K562 (cell line): Measurements from ENCODE around the gene OSGEP. TPM values are rescaled to one million over a fixed set of nuclear protein-coding genes. Genes with fewer than 3 reads are reported as not detected.

ENCODE experiments used
- ATF4 ChIP-seq: fragments of 450-650 bp; formaldehyde crosslinking; IDR thresholded peaks from 2 replicates; pipeline ENCODE4 v1.4.0; 2022; ENCODE audit warnings: mild to moderate bottlenecking, moderate library complexity
- CEBPG ChIP-seq, 3 experiments: fragments of 200-800 bp in 1 of 3; sonication (Bioruptor generic) in 1 of 3; sonication (generic) in 1 of 3; formaldehyde crosslinking in 1 of 3; IDR thresholded peaks in 2 of 3; conservative IDR thresholded peaks in 1 of 3; 2 replicates each; pipeline versions ENCODE4 v1.6.1 to v1.8.0; 2016 to 2022; ENCODE audit warnings: missing compliant biosample characterization in 2 of 3, missing genetic modification characterization in 2 of 3, mild to moderate bottlenecking in 1 of 3, missing genetic modification reagents in 1 of 3
- CTBP1 ChIP-seq: fragments of 450-650 bp; IDR thresholded peaks from 2 replicates; pipeline ENCODE4 v1.6.1; 2016; ENCODE audit warnings: borderline replicate concordance
- ESRRA ChIP-seq: fragments of 450-650 bp; IDR thresholded peaks from 2 replicates; pipeline ENCODE4 v1.6.1; 2014; ENCODE audit warnings: low read depth, mild to moderate bottlenecking, moderate library complexity, borderline replicate concordance
- FIP1L1 ChIP-seq: fragments of 200-400 bp; formaldehyde crosslinking; IDR thresholded peaks from 2 replicates; pipeline ENCODE4 v1.6.1; 2018; ENCODE audit warnings: mild to moderate bottlenecking, low read depth, low read length; ENCODE audit not compliant: poor library complexity, severe bottlenecking
- FOXJ3 ChIP-seq: sonication (generic); formaldehyde crosslinking; IDR thresholded peaks from 2 replicates; pipeline ENCODE4 v1.4.0; 2020; ENCODE audit warnings: mild to moderate bottlenecking, missing genetic modification reagents
- MCM7 ChIP-seq, 2 experiments: fragments of 450-650 bp; IDR thresholded peaks; 2 replicates each; pipeline ENCODE4 v1.6.1; 2016 to 2018
- NEUROD1 ChIP-seq: fragments of 150-350 bp; IDR thresholded peaks from 2 replicates; pipeline ENCODE4 v1.6.1; 2014; ENCODE audit warnings: borderline replicate concordance, low read length, low read depth; ENCODE audit not compliant: partially characterized antibody
- NR3C1 ChIP-seq: sonication (generic); formaldehyde crosslinking; IDR thresholded peaks from 2 replicates; pipeline ENCODE4 v1.8.1; 2022; ENCODE audit warnings: missing genetic modification reagents
- PCBP2 ChIP-seq: fragments of 200-400 bp; formaldehyde crosslinking; IDR thresholded peaks from 2 replicates; pipeline ENCODE4 v1.6.1; 2018; ENCODE audit warnings: low read length, low read depth, mild to moderate bottlenecking, moderate library complexity; ENCODE audit not compliant: poor library complexity, severe bottlenecking
- PURB ChIP-seq: sonication (generic); formaldehyde crosslinking; IDR thresholded peaks from 2 replicates; pipeline ENCODE4 v1.9.0; 2021; ENCODE audit warnings: low read depth, mild to moderate bottlenecking, missing genetic modification reagents
- SAFB2 ChIP-seq: fragments of 200-400 bp; formaldehyde crosslinking; IDR thresholded peaks from 2 replicates; pipeline ENCODE4 v1.6.1; 2018; ENCODE audit warnings: borderline replicate concordance, low read length, low read depth, moderate library complexity; ENCODE audit not compliant: severe bottlenecking
- SMARCA4 ChIP-seq: fragments of 450-650 bp; IDR thresholded peaks from 2 replicates; pipeline ENCODE4 v1.6.1; 2016
- SMARCB1 ChIP-seq: IDR thresholded peaks from 2 replicates; pipeline ENCODE4 v1.6.1; 2011; ENCODE audit warnings: improper control_type of control experiment, low read depth; ENCODE audit not compliant: insufficient read length
- SNRNP70 ChIP-seq: fragments of 200-400 bp; formaldehyde crosslinking; optimal IDR thresholded peaks from 2 replicates; pipeline ENCODE3; 2017; ENCODE audit warnings: low read depth, low read length
- ZBTB8A ChIP-seq: fragments of 450-650 bp; IDR thresholded peaks from 2 replicates; pipeline ENCODE4 v1.6.1; 2018; ENCODE audit warnings: mild to moderate bottlenecking, moderate library complexity; ENCODE audit not compliant: partially characterized antibody
- ZMIZ1 ChIP-seq, 2 experiments: fragments of 150-350 bp in 1 of 2; IDR thresholded peaks; 2 replicates each; pipeline ENCODE4 v1.6.1; 2012 to 2016; ENCODE audit warnings: low read depth in 2 of 2, low read length in 2 of 2, mild to moderate bottlenecking in 1 of 2, moderate library complexity in 1 of 2
- ZNF212 ChIP-seq: fragments of 450-650 bp; formaldehyde crosslinking; IDR thresholded peaks from 2 replicates; pipeline ENCODE4 v1.4.0; 2020; ENCODE audit warnings: mild to moderate bottlenecking
- ZNF232 ChIP-seq: sonication (generic); formaldehyde crosslinking; IDR thresholded peaks from 2 replicates; pipeline ENCODE4 v1.8.0; 2022; ENCODE audit warnings: mild to moderate bottlenecking, missing genetic modification reagents
- ZNF282 ChIP-seq: sonication (generic); formaldehyde crosslinking; IDR thresholded peaks from 2 replicates; pipeline ENCODE4 v1.8.1; 2023; ENCODE audit warnings: missing genetic modification reagents
- ZNF561 ChIP-seq: fragments of 450-650 bp; formaldehyde crosslinking; conservative IDR thresholded peaks from 2 replicates; pipeline ENCODE4 v1.4.0; 2020; ENCODE audit warnings: mild to moderate bottlenecking, moderate library complexity
- polyA plus RNA-seq, 8 experiments: library from polyadenylated mRNA; depleted of rRNA in 4 of 8; stranded (reverse) in 5 of 8; unstranded in 3 of 8; fragments of >200 nt; fragmentation: Nextera tagmentation in 2 of 8; fragmentation: Illumina TruSeq in 1 of 8; extraction: Ambion mirVana in 2 of 8; extraction: Trizol in 1 of 8; gene quantifications; 2 replicates each; pipeline versions ENCODE4 v1.2.1 to v1.2.3, GENCODE V29; 2011 to 2014; ENCODE audit warnings: inconsistent platforms in 1 of 8, missing spikeins in 1 of 8
- total RNA-seq, 7 experiments: library from RNA; depleted of rRNA in 6 of 7; stranded (reverse); fragments of >200 nt in 6 of 7; fragmentation: Illumina TruSeq in 2 of 7; extraction: Trizol in 2 of 7; gene quantifications; 2 replicates each; pipeline versions ENCODE4 v1.2.1 to v1.2.3, GENCODE V29; 2011 to 2021; ENCODE audit warnings: low replicate concordance in 1 of 7
- TF ChIP-seq, protein P1 (sequence below), 3 experiments: fragments of 200-800 bp in 1 of 3; sonication (Bioruptor generic) in 1 of 3; sonication (generic) in 1 of 3; formaldehyde crosslinking in 1 of 3; IDR thresholded peaks; 2 replicates each; pipeline versions ENCODE4 v1.6.1 to v1.8.0; 2016 to 2022; ENCODE audit warnings: mild to moderate bottlenecking in 2 of 3, missing compliant biosample characterization in 2 of 3, missing genetic modification characterization in 2 of 3, missing genetic modification reagents in 1 of 3

Gene OSGEP
- total and polyA plus RNA-seq, 9 of the 15 experiments (the other 6 are each of a cell fraction or from before 2014, with no cell fraction given) = 32.1 to 59.2 (median 44.1) TPM

- TF ChIP-seq CTBP1 (peak; percentile 75; the same call in 1 of the 2 replicates), ZNF212 (CRISPR knock-in tag) (no peak), ATF4 (CRISPR knock-in tag) (no peak), PCBP2 (no peak), SMARCB1 (no peak), FOXJ3 (CRISPR knock-in tag) (no peak), ZNF561 (CRISPR knock-in tag) (no peak), SAFB2 (no peak), ZNF282 (CRISPR knock-in tag) (no peak), ESRRA (no peak), FIP1L1 (no peak), SNRNP70 (no peak), ZBTB8A (no peak), PURB (CRISPR knock-in tag) (no peak), MCM7 (IDR thresholded peaks at IDR 0.05) (no peak), CEBPG (CRISPR knock-in tag; IDR thresholded peaks at IDR 0.05) (peak; percentile 57; the same call in 1 of the 2 replicates), CEBPG (tag; conservative IDR thresholded peaks at IDR 0.05 in 1 of 2, IDR thresholded peaks at IDR 0.05 in 1 of 2) (peak in 1 of 2 experiments; percentile 39; a peak in 1 of 4 replicates), SMARCA4 (no peak), ZNF232 (CRISPR knock-in tag) (no peak), NEUROD1 (peak; percentile 54), ZMIZ1 (IDR thresholded peaks at IDR 0.05; ENCODE audit: low read depth in 2 of 2, low read length in 2 of 2) (no peak), NR3C1 (no peak)
- TF ChIP-seq, protein P1, sequence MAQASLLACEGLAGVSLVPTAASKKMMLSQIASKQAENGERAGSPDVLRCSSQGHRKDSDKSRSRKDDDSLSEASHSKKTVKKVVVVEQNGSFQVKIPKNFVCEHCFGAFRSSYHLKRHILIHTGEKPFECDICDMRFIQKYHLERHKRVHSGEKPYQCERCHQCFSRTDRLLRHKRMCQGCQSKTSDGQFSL (CRISPR knock-in tag; IDR thresholded peaks at IDR 0.05) = no peak
- TF ChIP-seq, protein P1 (tag; IDR thresholded peaks at IDR 0.05) = no peak
Measured at GRCh38 chr14:20461225-20462141, 6.9 kb upstream of the OSGEP start, which contains the start of gene PIP4P1 (continued).
